Caco-2 (cell line): ENCODE data around the gene FOXP4. TPM values are rescaled to one million over a fixed set of nuclear protein-coding genes. Genes with fewer than 3 reads are reported as not detected.

ENCODE experiments used
- BruUV-seq: library from RNA; stranded (reverse); fragments of 400-500 nt; replicated peaks from 2 replicates; lab custom pipeline; 2021; lab: Mats Ljungman, UMichigan
- CTCF ChIA-PET: fragments of 300-600 bp; sonication (Branson Sonifier 250); formaldehyde crosslinking; loops from one replicate; lab custom pipeline; 2022; ENCODE audit warnings: antibody characterized with exemption; lab: Charles Lee
- POLR2A ChIA-PET: fragments of 300-600 bp; sonication (Branson Sonifier 250); formaldehyde crosslinking; loops from one replicate; lab custom pipeline; 2022; ENCODE audit warnings: antibody characterized with exemption; lab: Charles Lee
- DNase-seq, 2 experiments: peaks; one replicate each; pipeline versions ENCODE4 v3.0.0 to v3.0.0-alpha.2; 2020 to 2022
- H3K27me3 ChIP-seq: replicated peaks from 2 replicates; pipeline ENCODE4 v1.6.0; 2011; ENCODE audit warnings: low read length; ENCODE audit not compliant: control insufficient read depth, insufficient read depth
- H3K36me3 ChIP-seq: 2 replicates; pipeline ENCODE4 v1.5.1; 2011; ENCODE audit warnings: low read length; ENCODE audit not compliant: control insufficient read depth, insufficient read depth
- H3K4me1 ChIP-seq: fragments of 250-450 bp; sonication (Bioruptor Pico); 2 replicates; pipeline ENCODE4 v1.5.1; 2020; ENCODE audit warnings: mild to moderate bottlenecking
- H3K4me3 ChIP-seq: 2 replicates; pipeline ENCODE4 v1.5.1; 2011; ENCODE audit warnings: low read depth, mild to moderate bottlenecking, control low read depth, low read length
- H3K9me3 ChIP-seq: fragments of 250-450 bp; sonication (Bioruptor Pico); 2 replicates; pipeline ENCODE4 v1.5.1; 2020; ENCODE audit warnings: mild to moderate bottlenecking, moderate library complexity
- H3K27ac Mint-ChIP-seq: one replicate; pipeline ENCODE4 v1.8.0; 2022; ENCODE audit warnings: mixed read lengths; ENCODE audit not compliant: unreplicated experiment
- H3K27me3 Mint-ChIP-seq: one replicate; pipeline ENCODE4 v1.8.0; 2022; ENCODE audit warnings: mixed read lengths; ENCODE audit not compliant: insufficient read depth, unreplicated experiment
- H3K36me3 Mint-ChIP-seq: one replicate; pipeline ENCODE4 v1.8.0; 2022; ENCODE audit warnings: mild to moderate bottlenecking, mixed read lengths; ENCODE audit not compliant: insufficient read depth, unreplicated experiment
- H3K4me1 Mint-ChIP-seq: one replicate; pipeline ENCODE4 v1.8.0; 2022; ENCODE audit warnings: low read depth, mixed read lengths; ENCODE audit not compliant: unreplicated experiment
- H3K4me3 Mint-ChIP-seq: one replicate; pipeline ENCODE4 v1.8.0; 2022; ENCODE audit warnings: mild to moderate bottlenecking, moderate library complexity, mixed read lengths; ENCODE audit not compliant: unreplicated experiment
- H3K9me3 Mint-ChIP-seq: one replicate; pipeline ENCODE4 v1.8.0; 2022; ENCODE audit warnings: mixed read lengths; ENCODE audit not compliant: unreplicated experiment
- CTCF ChIP-seq, 2 experiments: fragments of 200-600 bp in 1 of 2; IDR thresholded peaks; 1 replicate in 1 of 2; 2 replicates in 1 of 2; pipeline versions ENCODE4 v1.5.1 to v1.8.0; 2011 to 2022; ENCODE audit warnings: antibody characterized with exemption in 1 of 2, control low read depth in 1 of 2, inconsistent platforms in 1 of 2, low read depth in 1 of 2, low read length in 1 of 2, mild to moderate bottlenecking in 1 of 2, moderate library complexity in 1 of 2; ENCODE audit not compliant: insufficient read depth in 1 of 2, severe bottlenecking in 1 of 2, unreplicated experiment in 1 of 2
- intact Hi-C: fragments of 100-400 bp; cut with micrococcal nuclease; formaldehyde crosslinking; loops from one replicate; pipeline ENCODE4 v1.10.0; 2022; ENCODE audit not compliant: unreplicated experiment
- total RNA-seq: library from RNA; stranded (reverse); gene quantifications from 2 replicates; pipeline ENCODE4 v1.2.3, GENCODE V29; 2022

Gene FOXP4
- total RNA-seq, 1 experiment from 2014 or later: 117 TPM

DNA sequence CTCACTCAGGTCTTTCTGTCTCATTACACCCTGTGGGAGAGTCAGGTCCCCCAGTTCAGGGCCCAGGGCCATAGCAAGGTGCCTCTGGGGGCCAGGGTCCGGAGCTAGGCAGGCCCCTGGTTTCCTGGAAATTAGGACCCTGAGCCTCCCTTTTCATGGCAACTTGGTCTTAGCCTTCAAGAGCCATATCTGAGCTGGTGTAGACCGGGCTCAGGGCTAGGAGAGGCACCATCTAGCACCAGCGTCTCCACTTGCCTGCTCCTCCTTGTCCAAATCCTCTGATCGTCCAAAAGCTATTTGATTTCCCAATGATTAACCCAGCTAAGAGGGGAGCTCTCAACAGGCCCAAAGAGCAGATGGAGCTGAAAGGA lies 97.7 kb downstream of the FOXP4 start:
- Mint-ChIP-seq H3K27ac (no peak overlapping the region), H3K4me3 (no peak overlapping the region), H3K27me3 (no peaks in the 10 kb centered on the region), H3K4me1 (peaks cover 17% of the 10 kb centered on the region), H3K36me3 (no peaks in the 10 kb centered on the region), H3K9me3 (no peaks in the 10 kb centered on the region)
- peak in 1 of 2 experiments; percentile 11 for DNase-seq
- no TSS peak for BruUV-seq
- CTCF ChIA-PET: interaction anchor here (0.6 to 0.8 kb wide), 2 partner anchors 39 to 41 kb away, joined by 3 read pairs; no protein-coding TSS in a partner anchor
- POLR2A ChIA-PET: no interaction called here
- Histone ChIP-seq H3K4me3 (no peak overlapping the region), H3K27me3 (no peaks in the 10 kb centered on the region), H3K4me1 (peaks cover 13% of the 10 kb centered on the region), H3K9me3 (no peaks in the 10 kb centered on the region), H3K36me3 (no peaks in the 10 kb centered on the region)
- intact Hi-C loops: loop anchor here (5.0 kb wide), 1 partner anchor 38 kb away; no protein-coding TSS in a partner anchor
- no peak for TF ChIP-seq CTCF (IDR thresholded peaks at IDR 0.05; ENCODE audit: insufficient read depth in 1 of 2, low read depth in 1 of 2, low read length in 1 of 2, severe bottlenecking in 1 of 2, unreplicated experiment in 1 of 2)

DNA sequence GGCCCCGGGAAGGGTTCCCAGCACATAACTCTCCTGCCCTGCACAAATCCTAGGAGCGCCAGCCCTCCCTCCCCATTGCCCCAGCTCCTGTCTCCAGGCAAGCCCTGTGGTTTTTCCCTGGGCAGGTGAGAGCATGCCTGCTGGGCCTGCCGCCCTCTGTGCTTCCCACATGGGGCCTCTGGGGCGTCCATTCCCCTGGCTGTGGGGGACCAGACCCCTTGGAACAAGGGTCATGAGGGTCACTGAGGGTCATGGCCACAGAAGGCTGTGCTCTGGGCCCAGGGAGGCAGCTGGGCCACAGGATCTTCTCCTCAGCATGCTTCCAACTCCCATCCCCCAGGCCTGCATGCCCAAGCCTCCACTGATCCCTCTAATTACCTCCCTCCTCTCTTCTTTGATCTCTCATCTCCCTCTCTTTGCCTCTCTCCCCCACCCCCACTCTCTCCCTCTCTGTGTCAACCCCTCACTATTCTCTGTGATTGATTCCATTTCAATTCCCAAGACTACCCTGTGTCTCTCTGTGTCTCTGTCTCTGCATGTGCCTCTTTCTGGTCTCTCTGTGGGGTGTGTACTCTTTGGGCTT lies 98.2 kb downstream of the FOXP4 start:
- Histone ChIP-seq H3K4me1 (peaks cover 13% of the 10 kb centered on the region), H3K36me3 (no peaks in the 10 kb centered on the region), H3K9me3 (no peaks in the 10 kb centered on the region), H3K27me3 (no peaks in the 10 kb centered on the region), H3K4me3 (no peak overlapping the region)
- POLR2A ChIA-PET: no interaction called here
- peak; percentile 29 to 48 for DNase-seq
- Mint-ChIP-seq H3K4me1 (peaks cover 17% of the 10 kb centered on the region), H3K36me3 (no peaks in the 10 kb centered on the region), H3K9me3 (no peaks in the 10 kb centered on the region), H3K27ac (no peak overlapping the region), H3K27me3 (no peaks in the 10 kb centered on the region), H3K4me3 (no peak overlapping the region)
- intact Hi-C loops: loop anchor here (5.0 kb wide), 1 partner anchor 38 kb away; no protein-coding TSS in a partner anchor
- TF ChIP-seq CTCF (IDR thresholded peaks at IDR 0.05; ENCODE audit: insufficient read depth in 1 of 2, low read depth in 1 of 2, low read length in 1 of 2, severe bottlenecking in 1 of 2, unreplicated experiment in 1 of 2): no peak
- CTCF ChIA-PET: interaction anchor here (0.6 to 0.8 kb wide), 2 partner anchors 39 to 42 kb away, joined by 3 read pairs; no protein-coding TSS in a partner anchor
- BruUV-seq: no TSS peak

DNA sequence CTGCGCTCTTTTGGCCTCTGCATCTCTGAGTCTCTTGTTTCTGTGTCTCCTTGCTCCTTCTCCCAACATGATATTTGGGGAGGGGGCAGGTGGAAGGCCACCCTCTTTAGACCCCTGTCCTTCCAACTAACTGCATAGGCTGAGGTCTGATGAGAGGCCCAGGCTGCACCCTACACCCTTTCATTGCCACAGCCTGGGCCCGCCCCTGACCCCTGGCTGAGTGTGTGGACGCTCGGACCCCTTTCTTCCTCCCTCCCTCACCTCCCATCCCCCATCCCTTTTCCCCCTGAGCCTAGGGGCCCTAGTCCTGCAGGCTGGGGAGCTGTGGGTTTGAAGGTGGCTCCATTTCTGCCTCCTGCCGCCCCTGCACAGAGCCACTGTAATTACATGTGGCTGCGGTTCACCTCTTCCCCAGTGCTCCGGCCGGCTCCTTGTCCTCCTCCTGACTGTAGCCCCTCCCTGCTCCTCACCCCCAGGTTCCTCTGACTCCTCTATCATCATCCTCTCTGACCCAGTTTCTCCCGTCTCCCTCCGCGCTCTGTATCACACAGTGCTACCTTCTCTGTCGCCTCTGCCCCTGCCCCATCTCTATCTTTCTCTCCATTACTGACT lies 98.9 kb downstream of the FOXP4 start:
- no peak overlapping the region for H3K4me3 ChIP-seq
- Mint-ChIP-seq H3K36me3 (peaks cover 4% of the 10 kb centered on the region), H3K27me3 (no peaks in the 10 kb centered on the region), H3K9me3 (no peaks in the 10 kb centered on the region), H3K27ac (peak overlapping the region; percentile 1), H3K4me1 (peaks cover 17% of the 10 kb centered on the region), H3K4me3 (no peak overlapping the region)
- no peaks in the 10 kb centered on the region for H3K9me3 ChIP-seq
- no peak for TF ChIP-seq CTCF (IDR thresholded peaks at IDR 0.05; ENCODE audit: insufficient read depth in 1 of 2, low read depth in 1 of 2, low read length in 1 of 2, severe bottlenecking in 1 of 2, unreplicated experiment in 1 of 2)
- intact Hi-C loops: no loop called here
- ChIA-PET POLR2A (no interaction called here), CTCF (no interaction called here)
- H3K4me1 ChIP-seq: peaks cover 13% of the 10 kb centered on the region
- DNase-seq: peak in 1 of 2 experiments; percentile 17
- no TSS peak for BruUV-seq
- H3K36me3 ChIP-seq: no peaks in the 10 kb centered on the region
- H3K27me3 ChIP-seq: no peaks in the 10 kb centered on the region
